ENCODE data around the gene ZNF212. TPM values are rescaled to one million over a fixed set of nuclear protein-coding genes. Genes with fewer than 3 reads are reported as not detected.
"Not testable (repeated sequence)": the region's sequence is repeated elsewhere in the genome, so short reads cannot be mapped to it uniquely, and the experiment has no call there.

ZNF212 gene
- total RNA-seq, 1 donor from 2014 or later, result 6.1 TPM

DNA sequence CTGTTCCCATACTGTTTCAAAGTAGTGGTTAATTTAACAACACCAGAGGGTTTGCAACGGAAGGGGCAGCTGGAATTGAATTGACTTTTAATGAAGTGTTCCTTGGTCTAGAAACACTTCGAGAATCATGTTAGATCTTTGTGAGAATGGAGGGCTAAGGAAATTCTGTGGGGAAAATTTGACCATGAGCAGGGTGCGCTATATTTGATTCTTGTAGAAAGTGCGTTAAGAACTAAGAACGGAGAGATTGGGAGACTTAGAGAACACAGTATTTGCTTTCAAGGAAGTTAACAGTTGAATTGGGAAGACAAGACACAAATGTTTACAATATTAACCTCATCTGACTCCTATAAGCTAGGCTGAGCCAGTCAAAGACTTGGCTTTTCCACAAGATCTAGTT is 1.2 kb downstream of the ZNF212 start:
- H3K36me3 ChIP-seq (ENCODE audit: control insufficient read depth, insufficient read depth, low read length), result no peaks in the 10 kb centered on the region
- no peak for FAIRE-seq
- DNase-seq (ENCODE audit: low read depth), result no peak
- no peaks in the 10 kb centered on the region for H3K27me3 ChIP-seq (ENCODE audit: control insufficient read depth, insufficient read depth, low read length)
- H3K4me3 ChIP-seq (ENCODE audit: low read depth, low read length), result peak overlapping the region; percentile 75
- no peak for TF ChIP-seq CTCF (IDR thresholded peaks at IDR 0.05; ENCODE audit: insufficient read depth, low read length, severe bottlenecking)

GRCh38 chr7:149241696-149242095 is 2.2 kb downstream of the ZNF212 start:
- TF ChIP-seq CTCF (IDR thresholded peaks at IDR 0.05; ENCODE audit: insufficient read depth, low read length, severe bottlenecking), result no peak
- FAIRE-seq (no peak), DNase-seq (ENCODE audit: low read depth) (no peak)
- Histone ChIP-seq H3K27me3 (ENCODE audit: control insufficient read depth, insufficient read depth, low read length) (no peaks in the 10 kb centered on the region), H3K36me3 (ENCODE audit: control insufficient read depth, insufficient read depth, low read length) (no peaks in the 10 kb centered on the region), H3K4me3 (ENCODE audit: low read depth, low read length) (no peak overlapping the region)

GRCh38 chr7:149245244-149245643 is 5.8 kb downstream of the ZNF212 start:
- TF ChIP-seq CTCF (IDR thresholded peaks at IDR 0.05; ENCODE audit: insufficient read depth, low read length, severe bottlenecking), result no peak
- Histone ChIP-seq H3K36me3 (ENCODE audit: control insufficient read depth, insufficient read depth, low read length) (no peaks in the 10 kb centered on the region), H3K27me3 (ENCODE audit: control insufficient read depth, insufficient read depth, low read length) (no peaks in the 10 kb centered on the region), H3K4me3 (ENCODE audit: low read depth, low read length) (no peak overlapping the region)
- DNase-seq (ENCODE audit: low read depth) (no peak), FAIRE-seq (no peak)

- no peak for TF ChIP-seq CTCF (IDR thresholded peaks at IDR 0.05; ENCODE audit: insufficient read depth, low read length, severe bottlenecking)
- no peak for DNase-seq (ENCODE audit: low read depth)
- no peaks in the 10 kb centered on the region for H3K27me3 ChIP-seq (ENCODE audit: control insufficient read depth, insufficient read depth, low read length)
- no peak overlapping the region for H3K4me3 ChIP-seq (ENCODE audit: low read depth, low read length)
- FAIRE-seq, result no peak
- H3K36me3 ChIP-seq (ENCODE audit: control insufficient read depth, insufficient read depth, low read length), result peaks cover 3% of the 10 kb centered on the region
Observed at GRCh38 chr7:149245744-149246143, 6.3 kb downstream of the ZNF212 start.

- Histone ChIP-seq H3K27me3 (ENCODE audit: control insufficient read depth, insufficient read depth, low read length) (no peaks in the 10 kb centered on the region), H3K4me3 (ENCODE audit: low read depth, low read length) (no peak overlapping the region), H3K36me3 (ENCODE audit: control insufficient read depth, insufficient read depth, low read length) (peaks cover 9% of the 10 kb centered on the region)
- no peak for FAIRE-seq
- DNase-seq (ENCODE audit: low read depth), result no peak
- no peak for TF ChIP-seq CTCF (IDR thresholded peaks at IDR 0.05; ENCODE audit: insufficient read depth, low read length, severe bottlenecking)
Observed at GRCh38 chr7:149248777-149249176, 9.3 kb downstream of the ZNF212 start.

GRCh38 chr7:149250151-149250550 is 10.7 kb downstream of the ZNF212 start:
- peaks cover 14% of the 10 kb centered on the region for H3K36me3 ChIP-seq (ENCODE audit: control insufficient read depth, insufficient read depth, low read length)
- H3K4me3 ChIP-seq (ENCODE audit: low read depth, low read length); FAIRE-seq; DNase-seq (ENCODE audit: low read depth); H3K27me3 ChIP-seq (ENCODE audit: control insufficient read depth, insufficient read depth, low read length): not testable (repeated sequence)

- H3K27me3 ChIP-seq (ENCODE audit: control insufficient read depth, insufficient read depth, low read length); H3K4me3 ChIP-seq (ENCODE audit: low read depth, low read length); DNase-seq (ENCODE audit: low read depth); FAIRE-seq: not testable (repeated sequence)
- H3K36me3 ChIP-seq (ENCODE audit: control insufficient read depth, insufficient read depth, low read length), result peaks cover 14% of the 10 kb centered on the region
Observed at GRCh38 chr7:149251518-149251917, 12.1 kb downstream of the ZNF212 start.

Measured in bronchial epithelial cell (primary cell).